Transverse colon (tissue), 4 donors: ENCODE data around the gene RPS6KC1.

ENCODE experiments used
- CTCF ChIP-seq, 5 experiments: fragments of 200-600 bp in 3 of 5; fragments of 450-650 bp in 2 of 5; sonication (generic) in 3 of 5; IDR thresholded peaks; 1 replicate in 2 of 5; 2 replicates in 3 of 5; pipeline ENCODE4 v1.5.1; 2016 to 2017; ENCODE audit warnings: antibody characterized with exemption in 5 of 5, inconsistent platforms in 3 of 5, mild to moderate bottlenecking in 2 of 5, moderate library complexity in 1 of 5
- POLR2AphosphoS5 ChIP-seq, 3 donors: sonication (generic); formaldehyde crosslinking; IDR thresholded peaks; one replicate each; pipeline ENCODE4 v1.6.1; 2016; ENCODE audit warnings: antibody characterized with exemption in 3 of 3

DNA sequence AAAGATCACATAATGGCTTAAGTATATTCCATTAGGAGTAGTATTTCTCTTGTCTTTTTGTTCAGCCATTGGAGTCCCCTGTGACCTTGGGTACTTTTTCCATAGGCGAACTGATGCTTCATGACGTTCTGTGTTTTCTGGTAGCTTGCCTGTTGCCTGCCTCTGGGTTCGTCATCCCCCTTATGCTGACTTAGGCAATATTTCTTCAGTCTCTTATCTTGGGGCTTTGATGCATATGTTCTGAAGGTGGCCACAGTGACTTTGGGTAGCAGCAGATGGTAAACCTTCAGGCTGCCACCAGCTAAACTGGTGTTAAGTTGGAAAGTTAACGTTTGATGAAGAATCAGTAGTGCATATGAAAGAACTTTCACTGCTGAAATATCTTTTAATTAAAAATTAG is 170.2 kb downstream of the RPS6KC1 start:
- TF ChIP-seq CTCF (IDR thresholded peaks at IDR 0.05), result no peak
- TF ChIP-seq POLR2AphosphoS5 (IDR thresholded peaks at IDR 0.05), result no peak
